Measurements from ENCODE around the gene FCN1. TPM values are rescaled to one million over a fixed set of nuclear protein-coding genes. Genes with fewer than 3 reads are reported as not detected.

The FCN1 gene
- total and polyA plus RNA-seq, 2 of the 8 experiments (the other 6 are each of a cell fraction or from before 2014, with no cell fraction given) = not detected

DNA sequence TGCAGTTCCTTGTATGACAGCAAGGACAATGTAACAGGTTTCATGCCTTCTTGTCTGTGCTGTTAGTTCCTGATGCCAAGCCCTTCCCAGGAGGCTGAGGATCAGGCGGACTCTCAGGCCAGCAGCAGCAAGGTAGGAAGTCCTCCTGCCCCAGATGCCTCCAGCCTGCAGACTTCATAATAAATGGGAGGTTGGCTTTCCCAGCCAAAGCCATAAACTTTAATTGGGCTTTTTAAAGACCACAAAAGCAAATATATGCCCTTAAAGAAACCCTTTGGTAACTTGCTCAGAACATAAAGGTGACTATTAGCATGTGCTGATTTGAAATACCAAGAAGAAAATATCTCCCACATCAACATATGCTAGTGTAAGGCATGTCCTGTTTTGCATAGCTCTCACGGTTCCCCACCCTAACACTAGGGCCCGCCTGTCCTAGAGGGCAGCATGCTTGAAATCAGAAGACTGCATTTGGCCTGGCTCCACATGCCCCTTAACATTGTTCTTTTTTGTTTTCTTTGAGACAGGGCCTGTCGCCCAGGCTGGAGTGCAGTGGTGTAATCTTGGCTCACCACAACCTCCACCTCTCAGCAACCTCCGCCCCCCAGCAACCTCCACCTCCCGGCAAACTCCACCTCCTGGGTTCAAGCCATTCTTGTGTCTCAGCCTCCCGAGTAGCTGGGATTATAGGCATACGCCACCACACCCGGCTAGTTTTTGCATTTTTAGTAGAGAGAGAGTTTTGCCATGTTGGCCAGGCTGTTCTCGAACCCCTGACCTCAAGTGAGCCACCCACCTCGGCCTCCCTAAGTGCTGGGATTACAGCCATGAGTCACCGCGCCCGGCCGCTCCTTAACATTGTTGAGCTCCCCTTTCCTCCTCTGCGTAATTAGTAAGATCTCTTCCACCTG lies 44.6 kb upstream of the FCN1 start:
- no peak for FAIRE-seq
- no peak overlapping the region; the same call in 1 of the 2 replicates for H3K18ac ChIP-seq (ENCODE audit: extremely low read depth, low read length)
- 92% methylated on average over 16 of the region's 16 CpGs; no CpG with 5 or more reads in 1 of the 2 experiments for WGBS, 2 experiments (ENCODE audit: extremely low coverage in 1 of 2, insufficient coverage in 1 of 2, insufficient read length in 1 of 2, insufficient replicate concordance in 2 of 2, low coverage in 1 of 2, low lambda C conversion rate in 2 of 2, missing lambda C conversion rate in 1 of 2)

More for the DNA sequence above, 44.6 kb upstream of the FCN1 start:
- H3K9me3 ChIP-seq (ENCODE audit: insufficient read depth in 2 of 2, low read depth in 1 of 2, low read length in 1 of 2) = no peaks in the 10 kb centered on the region
- no peak overlapping the region for H3K56ac ChIP-seq (replicated peaks; ENCODE audit: insufficient read length, low read depth, low read length)
- H3K14ac ChIP-seq (ENCODE audit: insufficient read length) = no peak overlapping the region
- no peaks in the 10 kb centered on the region for H4K20me1 ChIP-seq (replicated peaks in 1 of 2; ENCODE audit: control insufficient read depth in 1 of 2, insufficient read depth in 2 of 2, low read length in 2 of 2)
- H3K27me3 ChIP-seq (replicated peaks in 1 of 4; ENCODE audit: control insufficient read depth in 3 of 4, extremely low read depth in 1 of 4, insufficient read depth in 3 of 4, low read length in 3 of 4) = no peaks in the 10 kb centered on the region
- H4K91ac ChIP-seq (replicated peaks; ENCODE audit: insufficient read length, low read length) = no peak overlapping the region
- H4K5ac ChIP-seq (ENCODE audit: insufficient read length, low read depth, low read length) = no peak overlapping the region
- H3K79me2 ChIP-seq (ENCODE audit: control insufficient read depth in 1 of 2, insufficient read depth in 2 of 2, low read length in 2 of 2) = no peaks in the 10 kb centered on the region
- no peak overlapping the region for H3K4ac ChIP-seq (replicated peaks; ENCODE audit: insufficient read length, low read depth, low read length)
- DNase-seq (ENCODE audit: low read depth in 1 of 2, low spot score in 2 of 2) = no peak
- H2BK20ac ChIP-seq (ENCODE audit: low read length) = no peak overlapping the region
- no peak overlapping the region for H4K8ac ChIP-seq (ENCODE audit: extremely low read depth, insufficient read depth, low read length)
- H3K9ac ChIP-seq (replicated peaks in 1 of 4; ENCODE audit: extremely low read depth in 1 of 4, low read depth in 3 of 4, low read length in 3 of 4) = no peak overlapping the region
- H3K23ac ChIP-seq (ENCODE audit: insufficient read length) = no peak overlapping the region
- CTCF ChIA-PET (ENCODE audit: partially characterized antibody) = interaction anchor here (0.9 to 1.7 kb wide), 8 partner anchors 8 to 183 kb away, joined by 3 to 6 read pairs (median 3); no protein-coding TSS in a partner anchor
- TF ChIP-seq, protein P1, sequence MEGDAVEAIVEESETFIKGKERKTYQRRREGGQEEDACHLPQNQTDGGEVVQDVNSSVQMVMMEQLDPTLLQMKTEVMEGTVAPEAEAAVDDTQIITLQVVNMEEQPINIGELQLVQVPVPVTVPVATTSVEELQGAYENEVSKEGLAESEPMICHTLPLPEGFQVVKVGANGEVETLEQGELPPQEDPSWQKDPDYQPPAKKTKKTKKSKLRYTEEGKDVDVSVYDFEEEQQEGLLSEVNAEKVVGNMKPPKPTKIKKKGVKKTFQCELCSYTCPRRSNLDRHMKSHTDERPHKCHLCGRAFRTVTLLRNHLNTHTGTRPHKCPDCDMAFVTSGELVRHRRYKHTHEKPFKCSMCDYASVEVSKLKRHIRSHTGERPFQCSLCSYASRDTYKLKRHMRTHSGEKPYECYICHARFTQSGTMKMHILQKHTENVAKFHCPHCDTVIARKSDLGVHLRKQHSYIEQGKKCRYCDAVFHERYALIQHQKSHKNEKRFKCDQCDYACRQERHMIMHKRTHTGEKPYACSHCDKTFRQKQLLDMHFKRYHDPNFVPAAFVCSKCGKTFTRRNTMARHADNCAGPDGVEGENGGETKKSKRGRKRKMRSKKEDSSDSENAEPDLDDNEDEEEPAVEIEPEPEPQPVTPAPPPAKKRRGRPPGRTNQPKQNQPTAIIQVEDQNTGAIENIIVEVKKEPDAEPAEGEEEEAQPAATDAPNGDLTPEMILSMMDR (IDR thresholded peaks at IDR 0.05; ENCODE audit: control extremely low read depth in 1 of 3, insufficient read depth in 1 of 3, low read depth in 1 of 3, low read length in 3 of 3) = peak in 2 of 3 experiments; percentile 1 to 16; a peak in 2 of 4 replicates
- TF ChIP-seq CEBPB (IDR thresholded peaks at IDR 0.05; ENCODE audit: low read depth, low read length) = no peak
- H2BK120ac ChIP-seq (replicated peaks; ENCODE audit: low read depth, low read length) = no peak overlapping the region
- H3K4me2 ChIP-seq (ENCODE audit: insufficient read depth in 1 of 2, low read depth in 2 of 2, low read length in 2 of 2) = no peak overlapping the region
- H3K36me3 ChIP-seq (ENCODE audit: control insufficient read depth in 2 of 4, insufficient read depth in 4 of 4, low read length in 3 of 4) = no peaks in the 10 kb centered on the region
- H3K4me3 ChIP-seq (ENCODE audit: extremely low read depth in 1 of 4, insufficient read depth in 2 of 4, low read depth in 3 of 4, low read length in 4 of 4) = no peak overlapping the region
- no peak overlapping the region for H2AFZ ChIP-seq (ENCODE audit: low read length)
- no peaks in the 10 kb centered on the region for H3K23me2 ChIP-seq (ENCODE audit: low read depth, low read length)
- H3K79me1 ChIP-seq (ENCODE audit: low read depth, low read length) = no peaks in the 10 kb centered on the region
- no peak overlapping the region for H3K27ac ChIP-seq (ENCODE audit: low read depth, low read length)
- 0 out of 2 replicates have a peak overlapping the region, but pooled peaks have one; percentile 63 for H2BK12ac ChIP-seq (ENCODE audit: low read depth, low read length)
- H2AK5ac ChIP-seq (ENCODE audit: low read depth, low read length) = 0 out of 2 replicates have a peak overlapping the region, but pooled peaks have one; percentile 40
- POLR2A ChIA-PET (ENCODE audit: partially characterized antibody) = no interaction called here
- peaks cover 0 to 4% (median 0%) of the 10 kb centered on the region in 4 experiments; a peak in 1 of 7 replicates for H3K4me1 ChIP-seq (replicated peaks in 1 of 4; ENCODE audit: control insufficient read depth in 3 of 4, insufficient read depth in 4 of 4, low read length in 3 of 4)
- H2BK5ac ChIP-seq (ENCODE audit: low read depth, low read length) = no peak overlapping the region
- H2BK15ac ChIP-seq (ENCODE audit: low read length) = no peak overlapping the region; the same call in 1 of the 2 replicates

All from H1 (cell line).